Testis (tissue), 3 donors: Measurements from ENCODE around the gene TNFRSF13B. TPM values are rescaled to one million over a fixed set of nuclear protein-coding genes. Genes with fewer than 3 reads are reported as not detected.
"Not testable (repeated sequence)": the region's sequence is repeated elsewhere in the genome, so short reads cannot be mapped to it uniquely, and the experiment has no call there.

Source experiments
- DNase-seq: peaks from one replicate; pipeline ENCODE4 v3.0.0-alpha.2; 2019
- H3K27ac ChIP-seq, 2 donors: fragments of 200-600 bp; sonication (generic); one replicate each; pipeline ENCODE4 v1.5.1; 2019
- H3K27me3 ChIP-seq: fragments of 200-600 bp; sonication (generic); one replicate; pipeline ENCODE4 v1.5.1; 2019
- H3K36me3 ChIP-seq: fragments of 200-600 bp; sonication (generic); one replicate; pipeline ENCODE4 v1.5.1; 2017; ENCODE audit warnings: low read depth; ENCODE audit errors: missing control alignments
- H3K4me1 ChIP-seq: fragments of 200-600 bp; sonication (generic); one replicate; pipeline ENCODE4 v1.5.1; 2019
- H3K4me3 ChIP-seq, 2 donors: fragments of 200-600 bp; sonication (generic); one replicate each; pipeline ENCODE4 v1.5.1; 2017 to 2019
- H3K9me3 ChIP-seq: fragments of 200-600 bp; sonication (generic); one replicate; pipeline ENCODE4 v1.5.1; 2017
- POLR2A ChIP-seq: fragments of 450-650 bp; IDR thresholded peaks from one replicate; pipeline ENCODE4 v1.6.1; 2017; ENCODE audit warnings: antibody characterized with exemption, mild to moderate bottlenecking, moderate library complexity
- WGBS, 2 donors: methylation state at CpG; one replicate each; pipeline ENCODE4 v1.1.5; 2018; 5-methylcytosine and 5-hydroxymethylcytosine counted together
- intact Hi-C: fragments of 100-400 bp; cut with DNase I; formaldehyde crosslinking; loops from one replicate; pipeline ENCODE4 v1.15.1; 2023; ENCODE audit warnings: low total_unique reads
- polyA plus RNA-seq: library from polyadenylated mRNA; stranded (reverse); fragments of 350-450 nt; fragmentation: Illumina TruSeq; extraction: RNeasy Lipid Tissue Mini Kit (QIAGEN cat#74804); gene quantifications from one replicate; pipeline ENCODE4 v1.2.3, GENCODE V29; 2014; ENCODE audit warnings: low read depth, low replicate concordance; ENCODE audit not compliant: insufficient read depth
- total RNA-seq, 2 donors: library from RNA; depleted of rRNA; stranded (reverse); fragments of >200 nt; gene quantifications; one replicate each; pipeline ENCODE4 v1.2.3, GENCODE V29; 2016
- TF ChIP-seq, protein P1 (sequence below), 3 experiments: fragments of 450-650 bp in 2 of 3; fragments of 200-600 bp in 1 of 3; sonication (generic) in 1 of 3; IDR thresholded peaks; one replicate each; pipeline ENCODE4 v1.5.1; 2016 to 2019; ENCODE audit warnings: antibody characterized with exemption in 3 of 3, mild to moderate bottlenecking in 2 of 3, moderate library complexity in 1 of 3

TNFRSF13B gene
- total and polyA plus RNA-seq, 3 donors from 2014 or later: 0.59 TPM; not detected in 2

DNA sequence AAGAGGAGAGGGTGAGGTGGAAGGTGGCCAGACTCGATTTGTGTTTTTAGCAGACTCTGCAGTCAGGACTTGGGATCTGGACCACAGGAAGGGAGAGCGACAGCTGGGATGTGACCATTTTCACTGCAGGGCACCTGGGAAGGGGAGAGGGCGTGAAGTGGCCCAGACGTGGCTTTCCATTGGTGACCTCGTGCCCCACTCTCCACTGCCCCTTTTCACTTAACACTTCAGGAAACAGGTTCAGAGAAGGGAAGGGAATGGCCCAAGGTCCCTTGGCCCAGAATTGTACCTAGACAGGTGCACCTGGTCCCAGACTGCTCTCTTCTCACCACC is 47.5 kb upstream of the TNFRSF13B start:
- whole genome bisulfite sequencing, 2 donors: 93 to 96% methylated on average over 5 of the region's 5 CpGs
- Histone ChIP-seq H3K36me3 (no peaks in the 10 kb centered on the region), H3K9me3 (no peaks in the 10 kb centered on the region), H3K27me3 (no peaks in the 10 kb centered on the region), H3K27ac (no peak overlapping the region), H3K4me1 (peaks cover 19% of the 10 kb centered on the region), H3K4me3 (no peak overlapping the region)
- intact Hi-C loops: no loop called here
- no peak for TF ChIP-seq POLR2A
- TF ChIP-seq, protein P1, sequence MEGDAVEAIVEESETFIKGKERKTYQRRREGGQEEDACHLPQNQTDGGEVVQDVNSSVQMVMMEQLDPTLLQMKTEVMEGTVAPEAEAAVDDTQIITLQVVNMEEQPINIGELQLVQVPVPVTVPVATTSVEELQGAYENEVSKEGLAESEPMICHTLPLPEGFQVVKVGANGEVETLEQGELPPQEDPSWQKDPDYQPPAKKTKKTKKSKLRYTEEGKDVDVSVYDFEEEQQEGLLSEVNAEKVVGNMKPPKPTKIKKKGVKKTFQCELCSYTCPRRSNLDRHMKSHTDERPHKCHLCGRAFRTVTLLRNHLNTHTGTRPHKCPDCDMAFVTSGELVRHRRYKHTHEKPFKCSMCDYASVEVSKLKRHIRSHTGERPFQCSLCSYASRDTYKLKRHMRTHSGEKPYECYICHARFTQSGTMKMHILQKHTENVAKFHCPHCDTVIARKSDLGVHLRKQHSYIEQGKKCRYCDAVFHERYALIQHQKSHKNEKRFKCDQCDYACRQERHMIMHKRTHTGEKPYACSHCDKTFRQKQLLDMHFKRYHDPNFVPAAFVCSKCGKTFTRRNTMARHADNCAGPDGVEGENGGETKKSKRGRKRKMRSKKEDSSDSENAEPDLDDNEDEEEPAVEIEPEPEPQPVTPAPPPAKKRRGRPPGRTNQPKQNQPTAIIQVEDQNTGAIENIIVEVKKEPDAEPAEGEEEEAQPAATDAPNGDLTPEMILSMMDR (IDR thresholded peaks at IDR 0.05): no peak
- DNase-seq: no peak

DNA sequence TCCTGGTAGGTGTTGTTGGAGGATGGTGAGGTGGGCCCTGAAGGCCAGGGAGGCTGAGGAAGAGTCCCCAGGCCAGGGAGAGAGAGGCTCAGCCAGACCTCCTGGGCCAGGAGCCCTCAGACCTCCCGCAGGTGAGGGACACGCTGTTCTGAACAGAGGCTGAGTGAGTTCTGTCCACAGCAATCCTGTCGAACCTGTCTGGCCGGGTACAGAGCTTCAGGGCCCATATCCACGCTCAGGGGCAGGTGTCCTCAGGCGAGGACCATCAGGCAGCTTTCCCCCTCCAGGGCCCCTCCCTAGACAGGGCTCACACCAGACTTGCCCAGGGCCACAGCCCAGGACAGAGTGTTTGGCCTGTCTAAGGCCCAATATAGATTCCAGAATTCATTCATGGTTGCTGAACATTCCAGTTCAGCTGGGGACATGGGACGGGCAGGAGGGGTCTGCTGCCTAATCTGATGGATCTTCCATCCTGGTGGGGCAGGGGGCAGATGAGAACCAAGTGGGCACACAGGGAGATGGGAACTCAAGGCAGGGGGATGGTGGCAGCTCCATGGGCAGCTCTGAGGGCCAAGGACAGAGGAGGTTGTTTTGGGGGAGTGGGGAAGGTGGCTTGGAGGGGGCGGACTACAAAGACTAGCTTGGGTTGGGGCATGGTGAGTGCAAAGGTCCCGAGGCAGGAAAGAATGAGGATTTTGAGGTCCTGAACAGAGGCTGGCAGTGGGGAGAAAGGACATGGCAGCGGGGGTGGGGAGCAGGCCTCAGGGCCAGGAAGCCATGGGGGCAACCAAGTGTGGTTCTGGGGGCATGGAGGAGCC is 46.9 kb upstream of the TNFRSF13B start:
- no peaks in the 10 kb centered on the region for H3K9me3 ChIP-seq
- H3K27ac ChIP-seq: no peak overlapping the region
- no peak for DNase-seq
- TF ChIP-seq POLR2A: no peak
- TF ChIP-seq, protein P1 (IDR thresholded peaks at IDR 0.05): no peak
- peaks cover 19% of the 10 kb centered on the region for H3K4me1 ChIP-seq
- intact Hi-C loops: no loop called here
- WGBS, 2 donors: 85 to 91% methylated on average over 4 to 10 of the region's 10 CpGs
- no peak overlapping the region for H3K4me3 ChIP-seq
- no peaks in the 10 kb centered on the region for H3K36me3 ChIP-seq
- no peaks in the 10 kb centered on the region for H3K27me3 ChIP-seq

DNA sequence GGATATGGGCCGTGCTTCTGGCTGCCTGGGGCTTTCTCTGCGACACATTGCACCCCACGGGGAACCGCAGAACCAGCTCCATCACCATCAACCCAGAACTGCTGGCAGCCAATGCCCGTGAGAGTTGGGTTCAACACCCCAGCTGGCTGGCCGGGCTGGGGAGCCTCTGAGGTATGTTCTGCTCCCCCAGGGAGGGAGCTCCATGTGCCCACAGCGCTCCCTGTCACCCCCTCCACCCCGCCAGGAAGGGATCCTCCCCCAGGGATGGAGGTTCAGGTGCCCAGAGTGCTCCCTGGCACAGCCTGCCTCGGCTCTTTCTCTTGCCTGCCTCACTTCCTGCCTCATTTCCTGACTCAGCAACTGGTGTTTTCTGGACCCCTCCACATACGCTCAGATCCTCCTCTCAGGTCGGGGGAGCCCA is 46.1 kb upstream of the TNFRSF13B start:
- no peak for TF ChIP-seq POLR2A
- intact Hi-C loops: no loop called here
- no peak overlapping the region for H3K27ac ChIP-seq

DNA sequence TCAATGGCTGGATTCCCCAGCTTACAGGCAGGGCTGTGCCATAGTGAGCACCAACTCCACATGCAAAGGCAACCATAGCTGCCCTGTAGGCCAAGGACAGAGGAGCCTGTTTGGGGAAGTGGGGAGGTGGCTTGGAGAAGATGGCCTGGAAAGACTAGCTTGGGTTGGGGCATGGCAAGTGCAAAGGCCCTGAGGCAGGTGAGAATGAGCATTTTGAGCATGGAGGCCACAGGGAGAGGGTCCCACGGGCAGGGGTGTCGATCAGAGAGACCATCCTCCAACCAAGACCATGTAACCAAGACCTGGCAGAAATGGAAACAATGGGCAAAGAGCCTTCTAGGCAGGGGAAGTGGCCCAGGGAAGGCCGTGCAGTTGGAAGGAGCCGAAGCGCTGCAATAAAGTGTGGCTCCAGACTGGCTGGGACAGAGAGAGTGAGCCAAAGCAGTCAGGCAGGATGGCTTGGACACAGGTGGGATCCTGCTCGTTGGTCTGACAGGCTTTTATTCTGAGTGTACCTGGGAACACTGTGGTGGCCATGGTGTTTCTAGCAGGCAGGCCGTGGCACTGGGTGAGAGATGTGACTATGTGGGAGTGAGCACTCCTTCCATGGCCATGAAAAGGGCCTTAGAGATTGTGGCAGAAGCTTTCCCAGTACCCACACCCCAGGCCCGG is 45.6 kb upstream of the TNFRSF13B start:
- no peak for TF ChIP-seq POLR2A
- TF ChIP-seq, protein P1 (IDR thresholded peaks at IDR 0.05): no peak
- Histone ChIP-seq H3K27ac (no peak overlapping the region), H3K27me3 (no peaks in the 10 kb centered on the region), H3K9me3 (no peaks in the 10 kb centered on the region), H3K4me1 (peaks cover 19% of the 10 kb centered on the region), H3K36me3 (no peaks in the 10 kb centered on the region), H3K4me3 (no peak overlapping the region)
- intact Hi-C loops: no loop called here
- no peak for DNase-seq
- WGBS, 2 donors: 85 to 93% methylated on average over 7 to 8 of the region's 8 CpGs

More for the DNA sequence above, 46.1 kb upstream of the TNFRSF13B start:
- H3K4me3 ChIP-seq: no peak overlapping the region
- peaks cover 19% of the 10 kb centered on the region for H3K4me1 ChIP-seq
- no peaks in the 10 kb centered on the region for H3K36me3 ChIP-seq
- H3K9me3 ChIP-seq: no peaks in the 10 kb centered on the region
- no peak for DNase-seq
- H3K27me3 ChIP-seq: no peaks in the 10 kb centered on the region
- 85 to 86% methylated on average over 7 to 11 of the region's 11 CpGs for WGBS, 2 donors

DNA sequence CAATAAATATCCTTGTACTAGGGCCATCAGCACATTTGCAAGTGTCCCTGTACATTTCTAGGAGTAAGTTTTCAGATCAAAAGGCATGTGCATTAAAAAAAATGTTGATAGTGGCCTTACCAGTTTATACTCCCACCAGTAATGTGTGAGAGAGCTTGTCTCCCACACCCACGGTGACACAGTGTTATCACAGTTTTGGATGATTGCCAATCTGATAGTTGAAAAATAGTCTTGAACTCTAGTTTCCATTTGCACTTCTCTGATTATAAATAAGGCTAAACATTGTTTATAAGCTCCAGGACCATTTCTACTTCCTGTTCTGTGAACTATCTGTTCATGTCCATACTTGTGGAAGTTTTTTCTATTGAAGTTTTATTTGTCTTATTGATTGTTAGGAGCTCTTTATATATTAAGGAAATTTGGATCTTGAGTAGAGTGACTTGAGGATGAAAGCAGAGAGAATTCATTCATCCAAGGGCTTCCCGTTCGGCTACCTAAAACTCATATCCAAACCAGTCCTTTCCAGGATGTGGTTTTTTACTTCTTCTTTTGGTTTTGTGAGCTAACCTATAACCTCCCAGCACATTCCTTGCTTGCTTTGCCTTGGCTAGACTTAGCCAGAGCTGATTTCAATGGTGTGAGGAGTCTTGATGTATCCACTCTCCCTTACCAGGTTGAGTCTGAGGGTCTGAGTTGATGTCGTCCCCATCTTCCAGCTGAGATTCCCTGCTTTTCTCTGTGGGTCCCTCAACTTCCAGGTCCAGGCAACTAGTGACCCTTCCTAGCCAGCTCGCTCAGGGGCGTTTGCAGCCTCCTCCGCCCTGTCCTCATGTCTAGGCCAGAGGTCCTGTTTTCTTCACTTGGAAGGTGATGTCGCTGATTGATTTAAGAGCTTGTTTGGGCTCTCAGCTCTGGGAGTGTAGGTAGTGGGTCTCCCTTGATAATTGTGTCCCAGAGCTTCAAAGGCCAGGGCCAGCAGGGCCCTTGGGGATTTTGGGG is 44.6 kb upstream of the TNFRSF13B start:
- WGBS, 2 donors: 83 to 87% methylated on average over 8 of the region's 8 CpGs
- H3K27ac ChIP-seq, H3K4me3 ChIP-seq: not testable (repeated sequence)

More for the DNA sequence above, 44.6 kb upstream of the TNFRSF13B start:
- DNase-seq, H3K27me3 ChIP-seq, intact Hi-C loops, H3K9me3 ChIP-seq, H3K36me3 ChIP-seq: not testable (repeated sequence)
- H3K4me1 ChIP-seq: peaks cover 10% of the 10 kb centered on the region
